ENCODE data around the gene MCOLN3.

GRCh38 chr1:85047472-85048295 is 616 bp downstream of the MCOLN3 start:
- TF ChIP-seq CTCF (IDR thresholded peaks at IDR 0.05; ENCODE audit: insufficient read depth, low read depth, low read length), result no peak
- peak; percentile 25 for TF ChIP-seq EZH2 (IDR thresholded peaks at IDR 0.05; ENCODE audit: insufficient read depth, low read length)

All from astrocyte (in vitro differentiated cells and primary cell).